Suprapubic skin (tissue), 4 donors: ENCODE data around the gene GNA14. TPM values are rescaled to one million over a fixed set of nuclear protein-coding genes. Genes with fewer than 3 reads are reported as not detected.

Experiments
- DNase-seq, 2 donors: peaks; one replicate each; pipeline ENCODE4 v3.0.0-alpha.2; 2019; ENCODE audit warnings: low spot score in 2 of 2
- H3K27ac ChIP-seq: fragments of 200-600 bp; sonication (generic); one replicate; pipeline ENCODE4 v1.5.1; 2019
- H3K27me3 ChIP-seq: fragments of 200-600 bp; sonication (generic); one replicate; pipeline ENCODE4 v1.5.1; 2019
- H3K36me3 ChIP-seq: fragments of 200-600 bp; sonication (generic); one replicate; pipeline ENCODE4 v1.5.1; 2019
- H3K4me1 ChIP-seq: fragments of 200-600 bp; sonication (generic); one replicate; pipeline ENCODE4 v1.5.1; 2019
- H3K4me3 ChIP-seq: fragments of 200-600 bp; sonication (generic); one replicate; pipeline ENCODE4 v1.5.1; 2019; ENCODE audit warnings: mild to moderate bottlenecking
- H3K9me3 ChIP-seq: fragments of 200-600 bp; sonication (generic); one replicate; pipeline ENCODE4 v1.5.1; 2019
- EP300 ChIP-seq: sonication (generic); formaldehyde crosslinking; IDR thresholded peaks from one replicate; pipeline ENCODE4 v1.6.1; 2017; ENCODE audit warnings: antibody characterized with exemption
- POLR2A ChIP-seq, 2 donors: fragments of 450-650 bp; IDR thresholded peaks; one replicate each; pipeline ENCODE4 v1.6.1; 2017; ENCODE audit warnings: antibody characterized with exemption in 2 of 2, mild to moderate bottlenecking in 2 of 2, moderate library complexity in 2 of 2
- POLR2AphosphoS5 ChIP-seq, 3 donors: sonication (generic); formaldehyde crosslinking; IDR thresholded peaks; one replicate each; pipeline ENCODE4 v1.6.1; 2017; ENCODE audit warnings: antibody characterized with exemption in 3 of 3
- WGBS: methylation state at CpG from one replicate; pipeline ENCODE4 v1.1.5; 2018; 5-methylcytosine and 5-hydroxymethylcytosine counted together
- total RNA-seq, 4 donors: library from RNA; depleted of rRNA; stranded (reverse); fragments of >200 nt; gene quantifications; one replicate each; pipeline ENCODE4 v1.1.0, GENCODE V29; 2016
- TF ChIP-seq, protein P1 (sequence below), 2 donors: fragments of 200-600 bp in 1 of 2; fragments of 450-650 bp in 1 of 2; sonication (generic) in 1 of 2; IDR thresholded peaks; one replicate each; pipeline ENCODE4 v1.5.1; 2016 to 2019; ENCODE audit warnings: antibody characterized with exemption in 2 of 2, mild to moderate bottlenecking in 1 of 2, moderate library complexity in 1 of 2

The GNA14 gene
- total RNA-seq, 4 donors from 2014 or later: 0.42 to 4.2 (median 2.0) TPM

DNA sequence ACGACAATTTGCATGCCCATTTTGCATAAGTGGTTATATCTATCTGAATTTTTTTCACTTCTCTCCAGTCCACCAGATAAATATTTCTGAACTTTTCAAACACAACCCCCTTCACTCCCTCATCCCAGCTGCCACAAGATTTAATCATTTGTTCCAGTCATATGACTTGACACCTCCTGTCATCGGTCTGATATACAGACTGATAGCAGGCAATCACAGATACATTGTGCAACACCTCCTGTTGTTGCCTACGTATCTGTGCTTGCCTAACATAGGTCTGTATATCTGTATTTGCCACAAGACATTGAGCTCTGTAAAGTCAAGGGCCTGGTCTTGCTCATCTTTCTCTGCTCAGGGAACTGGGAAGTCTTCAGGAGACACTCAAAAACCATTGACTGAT lies 65.6 kb downstream of the GNA14 start:
- Histone ChIP-seq H3K36me3 (no peaks in the 10 kb centered on the region), H3K4me1 (peaks cover 12% of the 10 kb centered on the region), H3K27ac (no peak overlapping the region), H3K27me3 (no peaks in the 10 kb centered on the region), H3K9me3 (no peaks in the 10 kb centered on the region), H3K4me3 (no peak overlapping the region)
- no peak for DNase-seq
- no peak for TF ChIP-seq POLR2AphosphoS5 (IDR thresholded peaks at IDR 0.05)
- no peak for TF ChIP-seq EP300
- TF ChIP-seq POLR2A (IDR thresholded peaks at IDR 0.05): no peak
- WGBS: 97% methylated on average over 3 of the region's 3 CpGs

DNA sequence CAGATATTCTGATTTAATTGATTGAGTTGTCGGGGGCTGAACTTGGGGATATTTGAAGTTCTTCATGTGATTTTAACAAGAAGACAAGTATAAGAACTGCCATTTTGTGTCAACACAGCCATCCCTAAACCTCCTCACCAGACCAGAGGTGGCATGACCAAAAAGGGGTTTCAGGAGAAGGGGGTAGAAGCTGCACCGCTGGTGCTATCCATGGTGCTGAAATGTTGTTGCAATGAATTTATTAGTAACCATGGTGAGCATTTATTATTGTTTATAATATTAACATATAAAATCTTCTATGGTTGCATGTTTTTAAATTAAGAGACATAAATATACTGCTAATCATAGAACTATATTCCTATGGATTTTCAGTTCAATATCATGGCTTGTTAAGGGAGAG lies 72.3 kb downstream of the GNA14 start:
- H3K4me1 ChIP-seq: no peaks in the 10 kb centered on the region
- DNase-seq: no peak
- H3K27ac ChIP-seq: no peak overlapping the region
- no peaks in the 10 kb centered on the region for H3K9me3 ChIP-seq
- H3K27me3 ChIP-seq: no peaks in the 10 kb centered on the region
- no peak overlapping the region for H3K4me3 ChIP-seq
- no peak for TF ChIP-seq POLR2AphosphoS5 (IDR thresholded peaks at IDR 0.05)
- no peak for TF ChIP-seq POLR2A (IDR thresholded peaks at IDR 0.05)
- TF ChIP-seq EP300: no peak
- TF ChIP-seq, protein P1, sequence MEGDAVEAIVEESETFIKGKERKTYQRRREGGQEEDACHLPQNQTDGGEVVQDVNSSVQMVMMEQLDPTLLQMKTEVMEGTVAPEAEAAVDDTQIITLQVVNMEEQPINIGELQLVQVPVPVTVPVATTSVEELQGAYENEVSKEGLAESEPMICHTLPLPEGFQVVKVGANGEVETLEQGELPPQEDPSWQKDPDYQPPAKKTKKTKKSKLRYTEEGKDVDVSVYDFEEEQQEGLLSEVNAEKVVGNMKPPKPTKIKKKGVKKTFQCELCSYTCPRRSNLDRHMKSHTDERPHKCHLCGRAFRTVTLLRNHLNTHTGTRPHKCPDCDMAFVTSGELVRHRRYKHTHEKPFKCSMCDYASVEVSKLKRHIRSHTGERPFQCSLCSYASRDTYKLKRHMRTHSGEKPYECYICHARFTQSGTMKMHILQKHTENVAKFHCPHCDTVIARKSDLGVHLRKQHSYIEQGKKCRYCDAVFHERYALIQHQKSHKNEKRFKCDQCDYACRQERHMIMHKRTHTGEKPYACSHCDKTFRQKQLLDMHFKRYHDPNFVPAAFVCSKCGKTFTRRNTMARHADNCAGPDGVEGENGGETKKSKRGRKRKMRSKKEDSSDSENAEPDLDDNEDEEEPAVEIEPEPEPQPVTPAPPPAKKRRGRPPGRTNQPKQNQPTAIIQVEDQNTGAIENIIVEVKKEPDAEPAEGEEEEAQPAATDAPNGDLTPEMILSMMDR (IDR thresholded peaks at IDR 0.05): no peak
- WGBS: 57% methylated on average over 2 of the region's 2 CpGs
- H3K36me3 ChIP-seq: no peaks in the 10 kb centered on the region

DNA sequence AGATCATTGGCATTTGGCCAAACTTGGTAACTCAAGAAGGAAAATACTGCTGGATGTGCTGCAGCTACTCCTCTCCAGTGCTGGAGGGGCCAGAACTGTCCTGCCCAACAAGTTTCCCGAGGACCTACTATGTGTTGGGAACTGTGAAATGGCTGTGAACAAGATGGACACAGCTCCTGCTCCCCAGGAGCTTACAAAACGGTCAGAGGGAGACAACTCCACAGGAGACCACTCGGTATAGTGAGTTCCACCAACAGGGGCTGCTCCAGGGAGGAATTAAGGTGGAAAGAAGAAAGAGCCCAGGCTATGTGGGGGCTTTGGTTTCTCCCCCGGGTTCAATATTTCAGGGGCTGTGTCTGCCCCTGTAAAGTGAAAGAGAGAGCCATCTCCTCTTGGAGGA lies 78.8 kb downstream of the GNA14 start:
- Histone ChIP-seq H3K9me3 (no peaks in the 10 kb centered on the region), H3K27me3 (no peaks in the 10 kb centered on the region), H3K4me1 (no peaks in the 10 kb centered on the region), H3K36me3 (no peaks in the 10 kb centered on the region), H3K4me3 (no peak overlapping the region), H3K27ac (no peak overlapping the region)
- TF ChIP-seq, protein P1 (IDR thresholded peaks at IDR 0.05): no peak
- TF ChIP-seq POLR2A (IDR thresholded peaks at IDR 0.05) (no peak), EP300 (no peak), POLR2AphosphoS5 (IDR thresholded peaks at IDR 0.05) (no peak)
- no peak for DNase-seq
- WGBS: 67% methylated on average over 4 of the region's 4 CpGs

DNA sequence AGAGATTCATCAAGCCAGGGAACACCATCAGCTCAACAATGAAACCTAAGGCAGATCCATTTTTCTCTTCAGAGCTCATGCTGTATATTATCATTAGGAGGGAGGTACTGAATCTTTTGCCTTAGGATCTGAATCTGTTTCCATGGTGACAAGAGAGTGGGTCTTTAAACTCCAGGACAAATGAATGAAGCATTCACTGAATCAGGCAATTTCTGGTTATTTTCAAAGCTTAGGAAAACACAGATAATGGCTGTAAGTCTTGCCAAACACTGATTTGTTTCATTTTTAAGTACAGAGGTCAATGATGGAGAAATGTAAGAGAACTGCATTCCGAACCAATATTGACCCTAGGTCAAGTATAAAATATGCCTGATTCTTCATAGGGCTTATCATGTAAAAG lies 84.9 kb downstream of the GNA14 start:
- no peak for TF ChIP-seq EP300
- TF ChIP-seq, protein P1 (IDR thresholded peaks at IDR 0.05): no peak
- no peak for TF ChIP-seq POLR2AphosphoS5 (IDR thresholded peaks at IDR 0.05)
- no peak for TF ChIP-seq POLR2A (IDR thresholded peaks at IDR 0.05)
- 59% methylated on average over 1 of the region's 1 CpG for WGBS
- Histone ChIP-seq H3K4me3 (no peak overlapping the region), H3K9me3 (no peaks in the 10 kb centered on the region), H3K27me3 (no peaks in the 10 kb centered on the region), H3K27ac (no peak overlapping the region), H3K36me3 (no peaks in the 10 kb centered on the region), H3K4me1 (no peaks in the 10 kb centered on the region)
- no peak for DNase-seq

DNA sequence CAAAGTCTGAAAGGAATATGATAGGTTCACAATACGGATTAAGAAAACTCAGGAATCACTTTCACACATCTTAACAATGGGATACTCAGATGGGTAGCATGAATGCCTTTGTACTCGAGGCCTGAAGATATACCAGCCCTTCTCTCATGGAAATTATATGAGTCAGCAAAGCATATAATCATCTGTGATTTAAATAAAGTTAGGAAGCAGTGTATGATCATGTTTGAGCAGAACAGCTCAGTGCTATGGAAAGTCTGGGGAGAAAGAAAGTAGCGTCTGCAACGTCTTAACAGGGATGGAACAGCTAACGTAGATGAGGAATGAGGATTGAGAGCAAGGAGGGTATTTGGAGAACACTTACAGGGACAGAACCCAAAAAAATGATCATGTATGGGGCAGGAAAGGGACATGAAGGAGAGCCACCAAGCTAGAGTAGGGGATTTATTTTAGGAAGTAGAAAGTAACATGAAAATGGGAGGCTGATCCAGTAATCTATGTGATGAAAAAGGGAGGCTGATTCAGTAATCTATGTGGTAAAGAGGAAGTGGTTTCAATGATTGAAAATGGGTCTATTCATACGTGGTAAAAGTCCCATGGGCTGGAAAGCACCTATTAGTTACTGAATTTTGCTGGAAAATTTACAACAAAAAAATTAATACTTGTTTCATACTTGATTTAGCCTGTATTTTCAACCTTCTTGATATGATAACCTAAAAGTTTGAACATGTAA lies 85.9 kb downstream of the GNA14 start:
- Histone ChIP-seq H3K4me1 (no peaks in the 10 kb centered on the region), H3K27ac (no peak overlapping the region), H3K27me3 (no peaks in the 10 kb centered on the region), H3K4me3 (no peak overlapping the region), H3K9me3 (no peaks in the 10 kb centered on the region), H3K36me3 (no peaks in the 10 kb centered on the region)
- no peak for DNase-seq
- no peak for TF ChIP-seq EP300
- TF ChIP-seq POLR2A (IDR thresholded peaks at IDR 0.05): no peak
- WGBS: 66% methylated on average over 6 of the region's 6 CpGs

DNA sequence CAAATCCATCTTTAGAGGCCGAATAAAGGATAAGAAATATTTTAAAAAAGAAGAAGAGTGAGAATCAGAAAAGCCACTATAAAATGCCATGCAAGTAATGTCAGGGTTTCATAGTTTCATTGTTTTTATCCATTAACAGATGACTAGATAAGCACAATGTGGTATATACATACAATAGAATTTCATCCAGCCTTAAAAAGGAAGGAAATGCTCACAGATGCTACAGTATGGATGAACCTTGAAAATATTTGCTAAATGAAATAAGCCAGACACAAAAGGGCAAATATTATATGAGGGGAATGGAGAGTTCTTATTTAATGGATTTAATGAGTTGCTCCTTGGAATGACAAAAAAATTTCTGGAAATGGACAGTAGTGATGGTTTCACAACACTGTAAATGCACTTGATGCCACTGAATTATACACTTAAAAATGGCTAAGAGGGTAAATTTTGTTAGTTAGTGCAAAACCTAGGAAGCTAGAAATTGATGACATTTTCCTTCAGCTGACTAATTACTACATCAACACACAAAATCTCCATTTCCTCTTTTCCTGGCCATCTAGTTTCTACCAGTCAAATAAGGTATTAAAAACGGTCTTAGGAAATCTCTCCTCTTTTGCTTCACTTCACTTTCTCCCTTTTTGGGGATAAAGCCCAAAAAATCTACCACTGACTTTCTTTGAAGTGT lies 86.6 kb downstream of the GNA14 start:
- no peak for TF ChIP-seq POLR2A (IDR thresholded peaks at IDR 0.05)
- no peak overlapping the region for H3K27ac ChIP-seq
- WGBS: 68% methylated on average over 2 of the region's 2 CpGs

More for the DNA sequence above, 86.6 kb downstream of the GNA14 start:
- Histone ChIP-seq H3K36me3 (no peaks in the 10 kb centered on the region), H3K4me1 (no peaks in the 10 kb centered on the region), H3K27me3 (no peaks in the 10 kb centered on the region), H3K9me3 (no peaks in the 10 kb centered on the region), H3K4me3 (no peak overlapping the region)
- no peak for DNase-seq
